Measurements from ENCODE around the gene RNF208. TPM values are rescaled to one million over a fixed set of nuclear protein-coding genes. Genes with fewer than 3 reads are reported as not detected.

The RNF208 gene
- total RNA-seq, 4 donors from 2014 or later, result 1.1 to 6.5 (median 1.5) TPM

- Histone ChIP-seq H3K9me3 (no peaks in the 10 kb centered on the region), H3K27ac (peak overlapping the region; percentile 87 to 93 (median 90)), H3K27me3 (peaks cover 5 to 7% (median 7%) of the 10 kb centered on the region in 3 donors), H3K36me3 (no peaks in the 10 kb centered on the region), H3K4me1 (peaks cover 8 to 21% of the 10 kb centered on the region in 2 donors), H3K4me3 (peak overlapping the region; percentile 63 to 94 (median 88))
- TF ChIP-seq POLR2A (IDR thresholded peaks at IDR 0.05) (peak; percentile 61), CTCF (IDR thresholded peaks at IDR 0.05 in 4 of 5, conservative IDR thresholded peaks at IDR 0.05 in 1 of 5) (no peak)
- in situ Hi-C loops (cut with MboI; ENCODE audit: low sequenced_read_pairs in 4 of 4), result loop anchor here in 1 of 4 donors (10.0 kb wide), 1 partner anchor 99 kb away; no protein-coding TSS in a partner anchor
- peak; percentile 89 to 90 for ATAC-seq
- intact Hi-C loops (cut with DNase I; ENCODE audit: low total_unique reads), result loop anchor here (1.0 to 5.0 kb wide), 4 partner anchors 23 to 44 kb away; partner anchors contain the start of genes ANAPC2, NELFB, SSNA1 and TPRN
- DNase-seq, result peak; percentile 97 to 98
Measured at GRCh38 chr9:137223078-137223970, 1.3 kb upstream of the RNF208 start.

- H3K36me3 ChIP-seq, result no peaks in the 10 kb centered on the region
- in situ Hi-C loops (cut with MboI; ENCODE audit: low sequenced_read_pairs in 4 of 4) (loop anchor here in 1 of 4 donors (10.0 kb wide), 1 partner anchor 97 kb away; no protein-coding TSS in a partner anchor), intact Hi-C loops (cut with DNase I; ENCODE audit: low total_unique reads) (loop anchor here (5.0 kb wide), 1 partner anchor 46 kb away; no protein-coding TSS in a partner anchor)
- ATAC-seq (no peak), DNase-seq (no peak)
- H3K9me3 ChIP-seq, result no peaks in the 10 kb centered on the region
- H3K27ac ChIP-seq, result peak overlapping the region in 1 of 4 donors; percentile 42
- no peaks in the 10 kb centered on the region for H3K27me3 ChIP-seq
- peak overlapping the region; percentile 34 to 50 (median 48) for H3K4me3 ChIP-seq
- H3K4me1 ChIP-seq, result peaks cover 17 to 32% of the 10 kb centered on the region in 2 donors
- TF ChIP-seq CTCF (IDR thresholded peaks at IDR 0.05 in 4 of 5, conservative IDR thresholded peaks at IDR 0.05 in 1 of 5) (no peak), POLR2A (IDR thresholded peaks at IDR 0.05) (no peak)
Measured at GRCh38 chr9:137221506-137222111, 431 bp downstream of the RNF208 start.

- Histone ChIP-seq H3K4me1 (peaks cover 17 to 32% of the 10 kb centered on the region in 2 donors), H3K27ac (no peak overlapping the region), H3K4me3 (peak overlapping the region in 2 of 4 donors; percentile 49 to 50), H3K27me3 (no peaks in the 10 kb centered on the region), H3K9me3 (no peaks in the 10 kb centered on the region), H3K36me3 (no peaks in the 10 kb centered on the region)
- no peak for DNase-seq
- in situ Hi-C loops (cut with MboI; ENCODE audit: low sequenced_read_pairs in 4 of 4) (loop anchor here in 1 of 4 donors (10.0 kb wide), 1 partner anchor 96 kb away; no protein-coding TSS in a partner anchor), intact Hi-C loops (cut with DNase I; ENCODE audit: low total_unique reads) (loop anchor here (5.0 kb wide), 1 partner anchor 46 kb away; no protein-coding TSS in a partner anchor)
- ATAC-seq, result no peak
- TF ChIP-seq CTCF (IDR thresholded peaks at IDR 0.05 in 4 of 5, conservative IDR thresholded peaks at IDR 0.05 in 1 of 5) (no peak), POLR2A (IDR thresholded peaks at IDR 0.05) (no peak)
Measured at GRCh38 chr9:137221095-137221505, 940 bp downstream of the RNF208 start.

GRCh38 chr9:137220317-137221094 is 1.5 kb downstream of the RNF208 start:
- in situ Hi-C loops (cut with MboI; ENCODE audit: low sequenced_read_pairs in 4 of 4) (loop anchor here in 1 of 4 donors (10.0 kb wide), 1 partner anchor 96 kb away; no protein-coding TSS in a partner anchor), intact Hi-C loops (cut with DNase I; ENCODE audit: low total_unique reads) (loop anchor here (5.0 kb wide), 1 partner anchor 47 kb away; no protein-coding TSS in a partner anchor)
- TF ChIP-seq CTCF (IDR thresholded peaks at IDR 0.05 in 4 of 5, conservative IDR thresholded peaks at IDR 0.05 in 1 of 5), result no peak
- TF ChIP-seq POLR2A (IDR thresholded peaks at IDR 0.05), result no peak
- no peaks in the 10 kb centered on the region for H3K27me3 ChIP-seq
- no peak overlapping the region for H3K27ac ChIP-seq
- no peak overlapping the region for H3K4me3 ChIP-seq
- no peaks in the 10 kb centered on the region for H3K36me3 ChIP-seq
- H3K4me1 ChIP-seq, result peaks cover 17 to 32% of the 10 kb centered on the region in 2 donors
- H3K9me3 ChIP-seq, result no peaks in the 10 kb centered on the region
- DNase-seq (no peak), ATAC-seq (no peak)

Measured in gastrocnemius medialis (tissue), 4 donors.